GM18508 (cell line): ENCODE measurements around the gene CFAP61.

Experiments used
- ATAC-seq: cut with Tn5 transposase; IDR thresholded peaks from one replicate; pipeline ENCODE4 v1.9.1; 2021; ENCODE audit warnings: moderate number of reproducible peaks; ENCODE audit not compliant: insufficient read depth, unreplicated experiment

CFAP61 gene

DNA sequence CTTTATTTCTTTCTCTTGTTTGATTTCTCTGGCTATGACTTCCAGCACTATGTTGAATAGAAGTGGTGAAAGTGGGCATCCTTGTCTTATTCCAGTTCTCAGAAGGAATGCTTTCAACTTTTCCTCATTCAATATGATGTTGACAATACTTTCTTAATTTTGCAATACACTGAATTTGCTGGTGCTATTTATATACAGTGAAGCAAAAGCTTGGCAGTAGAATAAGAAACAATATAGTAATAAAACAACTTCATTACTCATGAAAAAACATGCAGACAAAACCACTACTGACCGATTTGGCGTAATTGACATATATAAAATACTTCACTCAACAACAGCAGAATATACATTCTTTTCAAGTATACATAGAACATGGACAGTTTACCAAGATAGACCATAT lies 96.4 kb downstream of the CFAP61 start:
- no peak for ATAC-seq

GRCh38 chr20:20150241-20150640 lies 97.9 kb downstream of the CFAP61 start:
- ATAC-seq, result no peak

DNA sequence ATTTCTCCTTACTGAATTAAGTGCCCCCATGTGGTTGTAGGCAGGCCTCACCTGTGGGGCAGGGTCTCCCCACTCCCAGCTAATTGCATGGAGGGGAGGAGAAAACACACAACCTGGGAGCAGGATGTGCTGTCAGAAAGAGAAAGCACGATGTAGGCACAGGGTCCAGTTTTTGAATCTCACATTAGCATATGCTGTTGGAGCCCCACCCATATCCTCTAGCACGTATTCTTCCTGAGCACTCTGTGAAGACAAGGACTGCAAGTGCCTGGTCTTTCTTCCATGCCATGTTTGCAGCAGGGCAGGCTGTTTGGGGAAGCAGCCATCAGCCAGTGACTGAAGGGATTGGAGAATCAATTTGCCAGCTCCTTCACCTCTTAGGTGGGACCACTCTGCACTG lies 108.2 kb downstream of the CFAP61 start:
- no peak for ATAC-seq

DNA sequence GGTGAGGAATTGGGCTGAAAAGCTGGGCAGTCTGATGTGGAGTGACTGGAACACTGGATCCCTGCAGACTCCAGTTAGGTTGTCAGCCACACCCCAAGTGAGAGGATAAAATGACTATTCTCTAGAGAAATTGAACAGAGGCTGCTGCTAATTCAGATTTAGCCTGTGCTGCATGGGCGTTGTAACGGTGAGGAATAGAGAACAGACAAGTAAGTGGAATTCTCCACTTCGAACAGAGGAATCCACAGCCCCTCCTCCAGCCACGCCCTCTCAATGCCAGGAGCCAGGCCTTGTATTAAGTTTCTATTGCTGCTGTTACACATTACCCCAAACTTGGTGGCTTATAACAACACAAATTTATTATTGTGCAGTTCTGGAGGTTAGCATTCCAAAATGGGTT lies 109.3 kb downstream of the CFAP61 start:
- no peak for ATAC-seq

DNA sequence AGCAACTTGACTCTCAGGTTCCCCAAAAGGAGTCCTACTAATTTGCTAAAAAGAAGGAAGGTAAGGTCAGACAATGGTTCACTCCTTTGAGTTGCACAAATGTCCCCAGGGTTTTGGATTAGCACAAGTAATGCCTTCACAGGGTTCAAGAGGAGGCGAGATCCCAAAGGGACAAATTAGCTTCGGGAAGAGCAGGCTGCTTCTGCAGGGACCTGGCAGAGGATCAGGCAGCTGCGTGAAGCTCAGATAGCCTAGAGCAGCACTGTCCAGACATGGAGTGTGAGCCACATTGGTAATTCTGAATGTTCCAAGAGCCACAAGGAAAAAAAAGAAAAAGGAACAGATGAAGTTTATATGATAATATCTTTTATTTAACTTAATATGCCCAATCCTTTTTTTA lies 115.4 kb downstream of the CFAP61 start:
- no peak for ATAC-seq

- no peak for ATAC-seq
Observed at GRCh38 chr20:20173254-20173653, 120.9 kb downstream of the CFAP61 start.

DNA sequence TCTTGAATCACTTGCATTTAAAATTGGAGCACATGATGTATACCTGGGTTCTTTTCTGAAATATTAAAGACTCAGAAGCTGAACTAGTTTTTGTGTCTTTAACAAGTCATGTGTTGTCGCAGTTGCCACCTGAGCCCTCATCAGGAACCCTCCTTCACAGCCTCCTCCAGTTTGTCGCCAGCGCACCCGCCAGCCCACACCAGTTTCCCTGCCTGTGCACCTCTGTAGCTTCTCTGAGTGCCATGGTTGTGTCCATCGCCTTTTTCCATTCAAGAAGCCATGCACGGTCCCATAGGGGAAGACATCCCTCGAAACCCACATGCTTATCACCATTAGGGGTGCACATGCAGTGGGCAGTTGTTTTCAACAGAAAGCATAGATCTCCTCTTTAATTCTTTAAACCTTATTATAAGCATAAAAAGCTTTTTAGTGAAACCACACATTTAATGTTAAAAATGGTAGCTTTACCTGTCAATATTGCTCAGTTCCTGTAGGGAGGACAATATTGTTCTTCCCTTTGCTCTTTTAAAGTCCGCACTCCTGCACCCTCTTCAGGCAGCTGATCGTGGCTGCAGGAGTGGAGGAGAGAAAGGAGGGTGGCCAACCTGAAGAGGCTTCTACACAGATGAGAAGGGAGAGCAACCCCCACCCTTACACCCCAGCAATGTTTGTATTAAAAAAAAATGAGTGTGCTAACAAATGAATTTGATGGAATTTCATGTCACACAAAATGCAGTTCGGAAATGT lies 121.9 kb downstream of the CFAP61 start:
- no peak for ATAC-seq

DNA sequence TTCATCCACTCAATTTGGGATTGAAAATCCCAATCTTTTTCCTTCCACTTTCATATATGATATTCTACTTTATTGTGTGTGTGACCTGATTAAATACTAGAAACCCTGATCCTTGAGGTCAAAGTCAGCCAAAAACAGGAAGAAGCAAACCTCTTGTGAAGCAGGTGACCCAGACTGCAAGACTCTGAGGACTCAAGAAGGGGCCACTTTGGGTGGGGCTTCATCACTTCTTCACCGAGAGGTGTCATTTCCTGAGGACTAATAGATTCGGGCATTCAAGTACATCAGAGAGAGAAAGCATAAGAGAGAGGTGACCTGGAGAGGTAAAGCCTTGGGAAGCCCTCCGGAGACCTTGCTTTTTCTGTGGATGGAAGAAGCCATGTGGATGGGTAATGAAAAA lies 129.0 kb downstream of the CFAP61 start:
- no peak for ATAC-seq

- ATAC-seq, result no peak
Observed at GRCh38 chr20:20184149-20184548, 131.8 kb downstream of the CFAP61 start.

- no peak for ATAC-seq
Observed at GRCh38 chr20:20184706-20185105, 132.4 kb downstream of the CFAP61 start.

DNA sequence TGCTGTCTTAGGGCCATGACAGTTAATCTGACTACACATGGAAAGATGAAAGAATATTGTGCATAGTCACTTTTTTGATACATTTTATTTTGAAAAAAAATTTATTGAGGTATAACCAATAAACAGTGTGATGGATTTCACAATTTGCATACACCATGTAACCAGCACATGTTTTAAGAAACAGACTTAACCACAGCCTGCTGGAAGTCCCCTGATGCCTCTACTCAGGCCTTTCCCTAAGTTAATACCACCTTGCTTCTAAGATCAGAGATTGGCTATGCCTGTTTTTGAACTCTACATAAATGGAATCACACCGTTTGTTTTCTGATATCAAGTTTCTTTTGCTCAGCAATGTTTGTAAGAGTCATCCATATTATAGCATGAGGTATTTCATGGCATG lies 136.3 kb downstream of the CFAP61 start:
- ATAC-seq, result peak; percentile 59

DNA sequence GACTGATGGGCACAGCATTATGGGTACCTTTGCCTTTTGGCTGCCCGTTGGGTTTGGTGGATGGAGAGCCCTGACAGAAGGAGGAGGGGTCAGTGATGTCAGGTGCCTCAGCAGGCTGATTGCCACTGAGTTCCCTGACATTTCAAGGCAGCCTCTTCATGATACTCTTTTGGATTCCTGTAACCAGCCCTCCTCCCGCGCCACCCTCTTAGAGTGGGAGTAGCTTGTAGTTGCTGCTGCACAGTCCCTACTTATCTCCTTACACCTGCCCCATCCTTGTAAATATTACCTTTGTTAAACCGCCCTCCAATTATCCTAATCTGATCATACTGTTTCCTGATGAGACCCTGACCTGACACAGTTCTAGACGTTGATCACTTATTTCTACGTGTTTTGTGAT lies 140.0 kb downstream of the CFAP61 start:
- ATAC-seq, result no peak

GRCh38 chr20:20195021-20195705 lies 142.8 kb downstream of the CFAP61 start:
- no peak for ATAC-seq

DNA sequence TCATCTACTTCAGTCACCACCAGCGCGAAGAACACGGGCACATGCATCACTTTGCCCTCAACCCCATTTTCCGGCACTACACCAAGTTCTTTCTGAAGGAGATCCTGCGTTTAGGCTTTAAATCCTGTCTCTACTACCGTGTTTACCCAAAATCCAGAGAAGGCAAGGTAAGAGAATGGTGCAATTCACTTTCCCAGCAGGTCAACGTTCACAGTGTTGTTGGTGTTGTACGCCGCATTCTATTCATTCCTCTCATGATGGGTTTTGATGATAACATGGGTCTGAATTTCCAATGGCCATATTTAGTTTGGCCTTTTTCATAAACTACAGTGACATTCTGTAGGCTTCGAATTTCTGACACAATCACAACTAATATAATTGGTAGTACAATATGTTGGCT lies 144.3 kb downstream of the CFAP61 start:
- no peak for ATAC-seq

DNA sequence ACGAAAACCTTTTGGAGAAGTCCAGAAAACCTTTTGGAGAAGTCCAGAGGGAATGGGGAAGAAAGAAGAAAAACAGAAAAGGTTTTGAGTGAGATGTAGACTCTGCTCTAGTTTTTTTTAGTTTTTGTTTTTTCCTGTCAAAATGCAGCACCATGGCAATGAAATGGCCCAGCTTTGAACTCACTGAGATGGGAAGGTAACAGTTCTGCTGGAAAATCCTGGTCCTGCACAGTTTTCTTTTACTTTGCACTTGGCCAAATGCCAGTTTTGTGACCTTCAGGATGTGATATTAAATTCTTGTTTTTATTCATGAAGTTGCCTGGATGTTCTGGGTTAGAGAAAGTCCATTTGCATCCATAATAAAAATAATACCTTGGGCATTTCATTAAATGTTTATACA lies 145.7 kb downstream of the CFAP61 start:
- no peak for ATAC-seq

- ATAC-seq, result no peak
Observed at GRCh38 chr20:20199361-20200160, 147.2 kb downstream of the CFAP61 start.

GRCh38 chr20:20201124-20201523 lies 148.8 kb downstream of the CFAP61 start:
- ATAC-seq, result no peak

DNA sequence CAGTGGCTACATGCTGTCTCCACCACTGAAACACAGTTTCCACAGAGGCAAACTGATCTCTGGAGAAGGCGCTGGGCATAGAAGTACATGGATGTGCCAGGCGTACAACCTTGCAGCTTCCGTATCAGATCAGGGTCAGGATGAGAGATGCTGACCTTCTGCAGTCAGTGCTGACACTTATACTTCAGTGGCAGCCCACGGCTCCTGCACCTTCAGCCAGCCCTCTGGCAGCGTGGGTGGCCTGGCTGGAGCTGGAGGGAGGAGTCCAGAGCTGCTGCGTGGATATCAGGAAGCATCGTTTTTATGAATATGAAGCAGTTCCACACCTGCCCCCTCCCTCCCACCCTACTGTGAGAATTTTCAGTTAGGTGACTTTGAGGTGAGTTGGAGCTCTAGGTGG lies 149.3 kb downstream of the CFAP61 start:
- no peak for ATAC-seq

GRCh38 chr20:20202768-20203167 lies 150.4 kb downstream of the CFAP61 start:
- no peak for ATAC-seq

DNA sequence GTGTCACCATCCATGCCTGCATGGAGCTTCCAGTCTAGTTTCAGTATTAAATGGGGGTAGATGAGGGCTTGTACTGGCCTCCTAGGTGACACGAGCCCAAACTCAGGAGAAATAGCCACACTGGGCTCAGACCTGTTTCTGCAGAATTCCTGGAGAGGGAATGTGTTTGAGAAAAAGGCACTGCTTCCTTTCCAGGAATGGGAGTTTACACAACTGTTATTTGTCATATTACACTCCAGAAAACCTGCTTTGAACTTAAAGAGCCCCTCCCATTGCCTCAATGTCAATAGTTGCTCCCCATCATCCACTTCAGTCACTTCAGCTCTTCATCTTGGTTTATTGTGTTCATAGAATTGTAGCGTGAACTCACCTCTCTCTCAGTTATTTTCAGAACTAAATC lies 151.5 kb downstream of the CFAP61 start:
- no peak for ATAC-seq

DNA sequence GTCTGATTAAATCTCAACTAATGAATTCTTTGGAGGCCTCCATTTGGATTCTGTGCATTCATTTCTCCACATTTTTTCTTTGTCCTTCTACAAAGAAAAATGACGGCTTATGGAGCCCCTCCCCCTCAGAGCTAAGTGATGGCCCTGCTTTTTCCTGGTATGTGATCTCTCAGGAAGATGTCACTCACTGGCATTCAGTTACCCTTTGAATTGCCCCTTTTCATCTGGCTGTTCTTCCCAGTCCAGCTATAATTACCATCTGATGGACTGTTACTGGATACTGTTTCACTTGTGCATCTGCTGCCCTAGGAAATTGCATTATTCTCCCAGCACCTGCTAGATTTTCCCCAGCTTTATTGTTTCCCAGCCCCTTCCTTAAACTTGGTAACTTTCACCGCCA lies 151.9 kb downstream of the CFAP61 start:
- ATAC-seq, result no peak
